Epithelial cell of esophagus (primary cell): Measurements from ENCODE around the gene ZNF529.
"Not testable (repeated sequence)": the region's sequence is repeated elsewhere in the genome, so short reads cannot be mapped to it uniquely, and the experiment has no call there.

ENCODE experiments used
- DNase-seq: peaks from one replicate; pipeline ENCODE4 v3.0.0; 2010; ENCODE audit warnings: low read depth
- H3K4me3 ChIP-seq: 2 replicates; pipeline ENCODE4 v1.5.1; 2011; ENCODE audit warnings: mild to moderate bottlenecking, low read length, control low read depth
- TF ChIP-seq, protein P1 (sequence below): IDR thresholded peaks from 2 replicates; pipeline ENCODE4 v1.5.1; 2011; ENCODE audit warnings: low read depth, mild to moderate bottlenecking, low read length, control low read depth, inconsistent platforms; ENCODE audit not compliant: insufficient read depth; ENCODE audit errors: missing control alignments

The ZNF529 gene

DNA sequence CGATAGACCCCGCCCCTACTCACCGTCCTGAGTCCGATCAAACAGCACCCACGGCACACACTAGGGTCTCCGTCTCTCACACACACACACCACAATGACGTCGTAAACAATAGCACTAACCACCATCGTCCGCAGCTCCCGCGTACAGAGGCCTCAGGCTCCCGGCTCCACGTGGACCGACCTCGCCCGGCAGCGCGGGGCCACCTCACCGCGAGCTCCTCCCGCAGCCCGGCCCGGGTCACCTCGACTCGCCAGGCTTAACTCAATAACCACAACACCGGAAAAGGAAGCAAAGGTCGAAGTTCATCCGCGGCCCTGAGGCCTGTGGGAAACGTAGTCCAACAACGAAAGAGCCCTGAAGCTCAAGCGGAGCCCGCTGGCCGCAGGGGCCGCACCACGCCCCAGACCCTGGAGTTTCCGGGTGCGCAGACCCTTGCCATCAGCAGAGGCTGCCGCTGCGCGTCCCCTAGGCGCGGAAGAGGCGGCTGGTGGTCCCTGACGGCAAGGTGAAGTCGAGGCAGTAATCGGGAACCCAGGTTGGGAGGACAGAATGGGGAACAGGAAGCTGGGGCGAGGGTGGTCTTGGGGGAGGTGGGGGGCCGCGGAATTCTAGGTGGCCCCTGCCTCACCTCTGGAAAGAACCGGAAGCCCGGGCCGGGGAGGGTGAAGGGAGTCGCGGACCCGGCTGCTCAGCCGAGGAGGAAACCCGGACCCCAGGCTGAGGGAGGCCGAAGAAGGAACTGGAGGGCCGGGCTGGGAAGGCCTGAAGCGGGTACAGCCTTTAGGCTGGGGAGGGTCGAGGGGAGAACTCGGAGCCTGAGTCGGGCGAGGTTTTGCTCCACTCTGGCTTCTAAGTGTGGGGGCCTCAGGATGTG lies at the start of gene ZNF529:
Gene ZNF529, minus strand, starts transcription at position 273 of the 875 bp plus-strand sequence. CDS start 946 bp downstream, outside the sequence.
- peak within 1 kb of the TSS; percentile 97 for H3K4me3 ChIP-seq
- TF ChIP-seq, protein P1, sequence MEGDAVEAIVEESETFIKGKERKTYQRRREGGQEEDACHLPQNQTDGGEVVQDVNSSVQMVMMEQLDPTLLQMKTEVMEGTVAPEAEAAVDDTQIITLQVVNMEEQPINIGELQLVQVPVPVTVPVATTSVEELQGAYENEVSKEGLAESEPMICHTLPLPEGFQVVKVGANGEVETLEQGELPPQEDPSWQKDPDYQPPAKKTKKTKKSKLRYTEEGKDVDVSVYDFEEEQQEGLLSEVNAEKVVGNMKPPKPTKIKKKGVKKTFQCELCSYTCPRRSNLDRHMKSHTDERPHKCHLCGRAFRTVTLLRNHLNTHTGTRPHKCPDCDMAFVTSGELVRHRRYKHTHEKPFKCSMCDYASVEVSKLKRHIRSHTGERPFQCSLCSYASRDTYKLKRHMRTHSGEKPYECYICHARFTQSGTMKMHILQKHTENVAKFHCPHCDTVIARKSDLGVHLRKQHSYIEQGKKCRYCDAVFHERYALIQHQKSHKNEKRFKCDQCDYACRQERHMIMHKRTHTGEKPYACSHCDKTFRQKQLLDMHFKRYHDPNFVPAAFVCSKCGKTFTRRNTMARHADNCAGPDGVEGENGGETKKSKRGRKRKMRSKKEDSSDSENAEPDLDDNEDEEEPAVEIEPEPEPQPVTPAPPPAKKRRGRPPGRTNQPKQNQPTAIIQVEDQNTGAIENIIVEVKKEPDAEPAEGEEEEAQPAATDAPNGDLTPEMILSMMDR, result no peak
- peak; percentile 92 for DNase-seq

DNA sequence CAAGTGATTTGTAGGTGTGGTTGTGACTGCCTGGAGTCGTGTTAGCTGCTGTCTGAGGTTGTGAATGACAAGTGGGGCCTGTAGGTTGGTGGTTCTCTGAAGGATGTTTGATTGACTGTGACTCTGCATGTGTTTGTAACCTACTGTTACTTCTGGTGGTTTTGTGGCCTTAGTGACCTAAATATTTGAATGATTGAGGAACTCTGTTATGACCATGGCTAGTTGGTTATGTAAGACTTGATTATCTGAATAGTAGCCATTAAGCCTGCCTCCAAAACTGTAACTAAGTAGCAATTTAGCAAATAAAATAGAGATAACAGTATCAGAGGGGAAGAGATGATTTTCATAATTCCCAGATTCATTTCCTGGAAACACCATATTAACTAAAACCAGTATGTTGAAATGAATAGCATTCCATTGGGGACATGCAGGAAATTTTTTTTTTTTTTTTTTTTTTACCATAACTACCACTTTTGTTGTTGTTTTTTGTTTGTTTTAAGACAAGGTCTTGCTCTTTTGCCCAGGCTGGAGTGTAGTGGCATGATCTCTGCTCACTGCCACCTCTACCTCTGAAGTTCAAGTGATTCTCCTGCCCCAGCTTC lies 32.9 kb upstream of the ZNF529 start:
- H3K4me3 ChIP-seq, result peak overlapping the region; percentile 78
- DNase-seq, result no peak
- TF ChIP-seq, protein P1, result no peak

DNA sequence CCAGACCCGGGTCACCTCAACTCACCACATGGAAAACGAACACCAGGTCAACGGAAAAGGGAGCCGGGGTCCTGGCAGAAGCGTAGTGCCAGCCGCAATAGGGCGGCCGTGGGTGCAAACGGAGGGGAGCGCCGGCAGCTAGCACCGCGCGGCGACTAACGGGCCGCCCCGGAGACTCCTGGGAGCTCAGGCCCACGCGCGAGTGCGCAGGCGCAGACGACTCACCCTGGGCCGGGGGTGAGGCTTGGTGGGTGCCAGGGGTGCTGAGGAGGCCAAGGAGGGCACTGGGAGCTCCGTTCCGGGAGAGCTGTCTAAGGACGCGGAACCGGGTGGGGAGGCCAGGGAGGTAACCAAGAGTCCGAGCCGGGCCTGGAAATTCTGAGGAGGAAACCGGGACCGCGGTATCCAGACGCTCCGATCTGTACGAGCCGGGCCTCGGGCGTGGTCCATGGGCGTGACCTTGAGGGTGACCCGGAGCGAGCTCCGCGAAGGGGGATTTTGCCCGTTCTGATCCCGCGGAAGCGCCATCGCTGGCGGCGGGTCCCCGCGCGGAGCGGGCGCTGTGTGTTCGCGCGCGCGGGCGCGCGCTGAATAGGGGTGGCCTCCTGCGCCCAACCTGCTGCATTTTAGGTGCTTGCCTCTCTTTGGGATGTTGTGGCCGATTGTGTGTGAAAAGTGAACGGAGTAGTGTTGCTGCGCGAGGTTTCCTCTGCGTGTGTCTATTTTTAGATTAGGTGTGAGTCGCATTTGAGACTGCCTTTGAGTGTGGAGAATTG lies 32.2 kb upstream of the ZNF529 start, which contains the start of gene ZNF382:
Gene ZNF382, plus strand, starts transcription at position 213 of the 776 bp plus-strand sequence. CDS start 4,602 bp downstream, outside the sequence.
- TF ChIP-seq, protein P1, result no peak
- peak; percentile 51 for DNase-seq
- peak within 1 kb of the TSS; percentile 78 for H3K4me3 ChIP-seq

DNA sequence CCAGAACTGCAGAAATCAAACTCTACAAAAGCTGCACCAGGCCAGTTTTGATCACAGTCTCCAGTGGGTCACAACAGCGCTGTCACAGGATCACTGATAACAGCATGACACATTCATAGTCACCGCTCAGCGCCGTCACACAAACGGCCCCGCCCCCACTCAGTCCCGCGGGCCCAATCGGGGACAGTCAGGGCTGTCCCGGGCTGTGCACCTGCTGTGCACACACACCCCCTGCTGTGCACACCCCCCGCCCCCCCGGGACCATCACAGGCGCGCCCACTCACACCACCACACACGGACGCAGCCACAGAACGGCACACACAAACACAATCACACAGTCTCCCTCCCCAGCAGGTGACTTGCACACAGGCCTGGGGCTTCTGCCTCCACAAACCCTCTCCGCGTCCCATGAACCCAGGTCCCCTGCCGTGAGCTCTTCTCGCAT lies 31.6 kb upstream of the ZNF529 start:
- H3K4me3 ChIP-seq, result peak overlapping the region; percentile 78
- TF ChIP-seq, protein P1, result no peak
- DNase-seq, result peak; percentile 58

DNA sequence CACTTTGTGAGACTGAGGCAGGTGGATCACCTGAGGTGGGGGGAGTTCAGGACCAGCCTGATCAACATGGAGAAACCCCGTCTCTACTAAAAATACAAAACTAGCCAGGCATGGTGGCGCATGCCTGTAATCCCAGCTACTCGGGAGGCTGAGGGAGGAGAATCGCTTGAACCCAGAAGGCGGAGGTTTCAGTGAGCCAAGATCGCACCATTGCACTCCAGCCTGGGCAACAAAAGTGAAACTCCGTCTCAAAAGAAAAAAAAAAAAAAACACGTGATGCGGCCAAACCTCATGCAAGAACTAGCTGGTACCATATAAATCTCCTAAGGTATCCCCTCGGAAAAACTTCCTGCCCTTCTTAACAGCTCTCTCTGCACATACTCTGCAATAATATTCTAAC lies 29.6 kb upstream of the ZNF529 start:
- DNase-seq, H3K4me3 ChIP-seq: not testable (repeated sequence)

DNA sequence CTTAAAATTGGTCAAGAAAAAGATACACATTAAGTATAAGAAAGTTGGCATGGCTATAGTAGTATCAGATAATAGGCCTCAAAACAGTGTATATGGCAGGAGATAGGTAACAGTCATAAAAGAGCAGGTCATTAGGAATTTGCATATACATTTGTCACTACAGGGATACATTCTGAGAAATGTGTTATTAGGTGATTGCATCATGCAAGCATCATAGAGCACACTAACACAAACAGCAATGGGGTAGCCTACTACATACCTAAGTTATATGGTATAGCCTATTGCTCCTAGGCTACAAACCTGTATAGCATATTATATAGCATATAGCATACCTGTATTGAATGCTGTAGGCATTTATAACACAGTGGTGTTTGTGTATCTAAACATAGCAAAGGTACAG lies 6.2 kb upstream of the ZNF529 start:
- H3K4me3 ChIP-seq, result no peak overlapping the region
- no peak for DNase-seq
- TF ChIP-seq, protein P1, result no peak
